ENCODE measurements around the gene RALGAPB.
"Not testable (repeated sequence)": the region's sequence is repeated elsewhere in the genome, so short reads cannot be mapped to it uniquely, and the experiment has no call there.

RALGAPB gene

DNA sequence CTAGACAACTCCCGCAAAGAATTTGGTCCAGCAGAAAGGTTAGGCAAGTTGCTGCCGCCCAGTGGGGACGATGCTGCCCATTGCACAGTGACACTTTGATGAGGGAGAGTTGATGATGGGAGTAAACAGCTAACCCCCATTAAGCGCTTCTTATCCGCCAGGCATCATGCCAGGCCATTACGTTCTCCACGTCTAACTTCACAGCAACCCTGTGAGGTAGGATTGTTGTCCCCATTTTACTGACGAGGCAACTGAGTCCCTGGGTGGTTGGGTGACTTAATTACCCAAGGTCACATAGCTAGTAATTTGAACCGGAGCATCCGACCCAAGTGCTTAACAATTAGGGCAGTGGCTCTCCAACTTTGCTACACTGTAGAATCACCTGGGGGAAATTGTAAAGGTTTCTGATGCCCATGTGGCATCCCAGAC lies 738 bp downstream of the RALGAPB start:
- DNase-seq, result peak in 2 of 10 donors; percentile 16 to 24
- intact Hi-C loops (cut with DNase I), result no loop called here

DNA sequence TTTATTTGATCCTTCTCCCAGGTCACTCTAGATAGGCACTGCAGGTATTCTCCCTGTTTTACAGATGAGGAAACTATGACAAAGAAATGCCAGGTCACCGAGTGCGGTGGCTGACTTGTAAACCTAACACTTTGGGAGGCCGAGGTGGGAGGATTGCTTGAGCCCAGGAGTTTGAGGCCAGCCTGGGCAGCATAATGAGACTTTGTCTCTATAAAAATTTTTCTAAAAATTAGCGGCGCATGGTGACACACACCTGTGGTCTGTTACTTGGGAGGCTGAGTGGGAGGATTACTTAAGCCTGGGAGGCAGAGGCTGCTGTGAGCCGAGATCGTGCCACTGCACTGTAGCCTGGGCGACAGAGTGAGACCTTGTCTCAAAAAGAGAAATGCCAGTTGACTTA lies 5.1 kb downstream of the RALGAPB start:
- DNase-seq, result no peak
- intact Hi-C loops (cut with DNase I), result no loop called here

- no peak for DNase-seq
- intact Hi-C loops (cut with DNase I), result no loop called here
Observed at GRCh38 chr20:38479596-38479995, 7.0 kb downstream of the RALGAPB start.

GRCh38 chr20:38485041-38485440 lies 12.4 kb downstream of the RALGAPB start:
- intact Hi-C loops (cut with DNase I), result no loop called here

DNA sequence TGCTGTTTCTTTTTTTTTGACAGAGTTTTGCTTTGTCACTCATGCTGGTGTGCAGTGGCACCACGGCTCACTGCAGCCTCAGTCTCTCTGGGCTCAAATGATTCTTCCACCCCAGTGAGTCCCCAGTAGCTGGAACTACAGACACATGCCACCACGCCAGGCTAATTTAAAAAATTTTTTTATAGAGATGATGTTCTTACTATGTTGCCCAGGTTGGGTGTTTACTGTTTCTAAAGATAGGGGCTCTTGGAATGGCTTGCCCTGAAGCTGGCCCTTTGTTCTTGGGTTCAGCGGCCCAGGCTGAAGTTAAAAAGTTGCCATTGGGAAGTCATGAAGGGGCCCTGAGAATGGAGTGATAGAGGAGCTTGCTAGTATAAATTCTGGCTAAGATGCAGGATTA lies 16.5 kb downstream of the RALGAPB start:
- no peak for DNase-seq
- intact Hi-C loops (cut with DNase I), result no loop called here

More at GRCh38 chr20:38485041-38485440, 12.4 kb downstream of the RALGAPB start:
- DNase-seq, result no peak

GRCh38 chr20:38497246-38497935 lies 24.7 kb downstream of the RALGAPB start:
- intact Hi-C loops (cut with DNase I), result no loop called here
- no peak for DNase-seq

DNA sequence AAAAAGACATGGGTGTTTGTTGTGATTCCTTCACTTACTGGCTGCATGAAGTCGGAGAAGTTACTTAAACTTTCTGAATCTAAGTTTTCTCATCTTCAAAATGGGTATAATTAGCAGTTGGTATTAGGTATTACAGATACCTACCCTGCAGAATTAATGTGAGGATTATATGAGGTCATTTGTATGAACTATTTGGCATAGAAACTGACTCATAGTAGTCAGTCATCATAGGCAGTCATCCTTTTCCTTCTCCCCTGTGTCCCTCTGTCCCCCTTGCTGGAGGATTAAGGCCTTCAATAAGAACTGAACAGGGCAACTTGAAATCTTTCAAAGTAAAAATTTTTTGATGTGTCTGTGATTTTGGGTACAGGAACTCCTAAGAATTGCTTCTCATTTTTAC lies 26.3 kb downstream of the RALGAPB start:
- intact Hi-C loops (cut with DNase I), result no loop called here
- no peak for DNase-seq

DNA sequence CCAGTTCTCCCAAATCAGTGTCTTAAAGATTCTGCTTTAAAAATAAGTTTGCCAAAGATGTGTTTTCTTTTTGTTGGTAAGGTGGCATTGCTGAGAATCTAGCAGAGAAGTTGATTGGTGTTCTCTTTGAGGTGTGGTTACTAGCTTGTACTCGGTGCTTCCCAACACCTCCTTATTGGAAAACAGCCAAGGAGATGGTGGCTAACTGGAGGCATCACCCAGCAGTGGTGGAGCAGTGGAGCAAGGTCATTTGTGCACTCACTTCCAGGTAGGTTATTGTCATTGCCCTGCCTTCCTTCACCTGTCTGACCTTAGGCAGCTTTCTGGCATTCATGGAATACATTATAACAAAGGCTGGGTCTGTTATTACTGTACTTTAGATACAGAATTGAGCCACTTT lies 26.7 kb downstream of the RALGAPB start:
- intact Hi-C loops (cut with DNase I), result no loop called here
- DNase-seq, result no peak

DNA sequence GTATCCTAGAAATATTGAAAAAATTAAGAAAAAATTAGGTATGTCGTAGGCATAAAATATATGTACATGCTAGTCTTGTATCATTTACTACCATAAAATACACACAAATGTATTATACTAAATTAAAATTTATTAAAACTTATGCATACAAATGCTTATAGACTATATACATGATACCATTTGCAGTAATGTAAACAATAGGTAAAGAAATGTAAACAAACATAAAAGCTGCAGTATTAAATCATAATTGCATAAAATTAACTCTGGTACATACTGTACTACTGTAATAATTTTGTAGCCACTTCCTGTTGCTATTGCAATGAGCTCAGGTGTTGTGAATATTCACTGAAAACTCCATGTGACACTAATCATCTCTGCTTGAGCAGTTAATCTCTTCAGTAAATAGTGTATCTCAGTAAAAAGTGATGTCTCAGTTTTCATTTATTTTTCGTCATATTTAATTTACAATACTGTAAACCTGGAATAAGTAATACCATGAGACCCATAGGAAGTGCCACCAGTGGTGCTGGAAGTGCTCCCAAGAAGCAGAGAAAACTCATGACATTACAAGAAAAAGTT lies 29.3 kb downstream of the RALGAPB start:
- no peak for DNase-seq
- intact Hi-C loops (cut with DNase I), result no loop called here

DNA sequence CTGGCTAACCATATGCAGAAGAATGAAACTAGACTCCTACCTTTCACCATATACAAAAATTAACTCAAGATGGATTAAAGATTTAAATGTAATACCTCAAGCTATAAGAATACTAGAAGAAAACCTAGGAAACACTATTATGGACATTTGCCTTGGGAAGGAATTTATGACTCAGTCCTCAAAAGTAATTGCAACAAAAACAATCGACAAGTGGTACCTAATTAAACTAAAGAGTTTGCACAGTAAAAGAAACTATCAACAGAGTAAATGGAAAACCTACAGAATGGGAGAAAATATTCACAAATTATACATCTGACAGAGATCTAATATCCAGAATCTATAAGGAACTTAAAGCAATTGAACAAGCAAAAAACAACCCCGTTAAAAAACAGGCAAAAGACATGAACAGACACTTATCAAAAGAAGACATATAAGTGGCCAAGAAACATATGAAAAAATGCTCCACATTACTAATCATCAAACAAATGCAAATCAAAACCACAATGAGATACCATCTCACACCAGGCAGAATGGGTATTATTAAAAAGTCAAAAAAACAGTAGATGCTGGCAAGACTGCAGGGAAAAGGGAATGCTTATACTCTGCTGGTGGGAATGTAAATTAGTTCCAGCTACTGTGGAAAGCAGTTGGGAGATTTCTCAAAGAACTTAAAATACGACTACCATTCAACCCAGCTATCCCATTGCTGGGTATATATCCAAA lies 31.9 kb downstream of the RALGAPB start:
- intact Hi-C loops (cut with DNase I), result no loop called here
- no peak for DNase-seq

DNA sequence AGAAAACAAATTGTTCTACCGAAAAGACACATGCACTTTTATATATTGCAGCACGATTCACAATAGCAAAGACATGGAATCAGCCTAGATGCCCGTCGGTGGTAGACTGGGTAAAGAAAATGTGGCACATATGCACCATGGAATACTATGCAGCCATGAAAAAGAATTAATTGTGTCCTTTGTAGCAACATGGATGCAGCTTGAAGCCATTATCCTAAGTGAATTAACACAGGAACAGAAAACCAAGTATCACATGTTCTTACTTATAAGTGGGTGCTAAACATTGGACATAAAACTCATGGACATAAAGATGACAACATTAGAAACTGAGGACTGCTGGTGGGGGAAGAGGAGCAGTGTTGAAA lies 32.4 kb downstream of the RALGAPB start:
- DNase-seq, result no peak
- intact Hi-C loops (cut with DNase I), result no loop called here

GRCh38 chr20:38511726-38512125 lies 39.1 kb downstream of the RALGAPB start:
- intact Hi-C loops (cut with DNase I), result not testable (repeated sequence)

DNA sequence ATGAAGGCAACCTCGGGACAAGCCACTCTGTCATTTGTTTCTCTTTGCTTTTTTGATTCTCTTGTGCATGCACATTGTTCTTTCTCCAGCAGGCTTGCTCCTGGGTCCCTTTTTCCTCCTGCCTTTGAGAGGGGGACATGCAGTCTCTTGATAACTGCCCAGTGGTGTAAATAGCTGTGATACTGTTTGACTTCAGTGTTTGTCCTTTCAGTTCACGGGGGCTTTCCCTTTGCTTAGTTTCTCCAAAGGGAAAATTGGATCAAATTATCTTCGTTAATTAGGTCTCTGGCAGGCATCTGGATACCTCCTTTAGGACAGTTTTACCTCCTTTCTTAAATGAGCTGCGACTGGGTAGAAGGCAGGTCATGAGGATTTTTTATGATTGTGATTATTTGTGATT lies 41.5 kb downstream of the RALGAPB start:
- intact Hi-C loops (cut with DNase I), result no loop called here
- no peak for DNase-seq

More at GRCh38 chr20:38511726-38512125, 39.1 kb downstream of the RALGAPB start:
- not testable (repeated sequence) for DNase-seq

DNA sequence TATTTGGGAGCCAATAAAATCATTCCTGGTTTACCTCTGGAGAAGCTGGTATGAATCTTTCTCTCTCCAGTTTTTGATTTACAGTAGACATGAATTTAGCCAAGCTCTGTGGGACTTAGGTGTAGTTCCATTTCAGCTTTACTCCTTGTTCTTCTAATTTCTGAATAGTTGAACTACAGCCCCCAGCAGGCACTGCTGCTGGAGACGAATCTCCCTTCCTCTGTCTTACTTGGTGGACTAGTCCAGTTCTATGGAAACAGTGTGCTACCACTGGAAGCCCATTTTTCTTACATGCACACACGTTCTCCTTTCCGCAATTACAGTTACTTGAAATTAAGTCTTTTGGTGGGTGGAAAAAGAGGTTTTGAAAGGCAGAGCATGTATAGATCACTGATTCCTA lies 42.3 kb downstream of the RALGAPB start:
- intact Hi-C loops (cut with DNase I), result no loop called here
- DNase-seq, result no peak

GRCh38 chr20:38515631-38516030 lies 43.0 kb downstream of the RALGAPB start:
- DNase-seq, result no peak

GRCh38 chr20:38519426-38519825 lies 46.8 kb downstream of the RALGAPB start:
- intact Hi-C loops (cut with DNase I), result no loop called here
- no peak for DNase-seq

More at GRCh38 chr20:38515631-38516030, 43.0 kb downstream of the RALGAPB start:
- intact Hi-C loops (cut with DNase I), result no loop called here

DNA sequence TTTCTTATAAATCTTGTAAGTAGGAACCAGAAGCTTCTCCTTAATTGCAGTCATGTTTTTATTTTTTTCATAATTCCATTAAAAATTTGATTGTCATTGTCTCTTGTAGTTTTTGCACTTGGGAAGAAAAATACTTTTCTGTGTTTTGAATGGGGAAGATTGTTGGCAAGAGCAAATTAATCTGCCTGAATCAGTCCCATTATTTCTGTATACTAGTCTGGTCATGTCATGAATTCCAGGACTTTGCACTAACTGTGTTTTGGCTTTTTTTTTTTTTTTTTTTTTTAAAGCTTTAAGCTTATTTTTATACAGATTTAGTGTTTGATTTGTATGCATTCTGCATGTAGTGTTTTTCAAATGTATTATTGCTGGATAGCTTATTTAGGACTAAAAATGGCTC lies 47.6 kb downstream of the RALGAPB start:
- intact Hi-C loops (cut with DNase I), result no loop called here
- no peak for DNase-seq

DNA sequence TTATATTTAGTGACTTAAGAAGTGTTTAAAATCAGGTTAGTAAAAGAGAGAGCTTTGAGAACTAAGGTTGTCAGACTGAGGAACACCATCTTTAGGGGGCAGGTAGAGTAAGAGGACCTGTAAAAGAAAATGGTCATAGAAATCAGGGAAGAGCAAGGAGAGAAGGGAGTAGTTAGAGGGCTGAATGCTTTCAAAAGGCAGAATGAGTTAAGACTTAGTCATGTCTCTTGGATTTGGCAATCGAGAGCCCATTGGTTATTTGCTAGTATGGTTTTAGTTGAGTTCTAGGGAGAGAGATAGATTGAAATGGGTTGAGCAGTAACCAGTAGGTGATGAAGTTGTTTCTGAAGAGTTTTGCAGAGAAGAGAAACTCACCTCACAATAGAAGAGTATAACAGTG lies 51.1 kb downstream of the RALGAPB start:
- no peak for DNase-seq

DNA sequence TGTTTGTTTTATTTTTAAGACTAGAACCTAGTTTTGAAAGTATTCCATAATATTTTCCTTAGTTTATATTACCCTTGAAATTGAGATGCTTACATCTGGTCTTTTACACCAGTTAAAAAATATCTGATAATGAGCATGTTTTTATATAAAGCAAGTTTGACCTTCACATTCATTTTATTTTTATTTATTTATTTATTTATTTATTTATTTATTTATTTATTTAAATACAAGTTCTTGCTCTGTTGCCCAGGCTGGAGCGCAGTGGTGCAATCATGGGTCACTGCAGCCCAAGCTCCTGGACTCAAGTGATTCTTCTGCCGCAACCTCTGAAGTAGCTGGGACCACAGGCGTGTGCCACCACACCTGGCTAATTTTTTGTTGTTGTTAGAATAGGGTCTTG lies 55.5 kb downstream of the RALGAPB start:
- intact Hi-C loops (cut with DNase I), result no loop called here
- no peak for DNase-seq

More for the DNA sequence above, 51.1 kb downstream of the RALGAPB start:
- intact Hi-C loops (cut with DNase I), result no loop called here

DNA sequence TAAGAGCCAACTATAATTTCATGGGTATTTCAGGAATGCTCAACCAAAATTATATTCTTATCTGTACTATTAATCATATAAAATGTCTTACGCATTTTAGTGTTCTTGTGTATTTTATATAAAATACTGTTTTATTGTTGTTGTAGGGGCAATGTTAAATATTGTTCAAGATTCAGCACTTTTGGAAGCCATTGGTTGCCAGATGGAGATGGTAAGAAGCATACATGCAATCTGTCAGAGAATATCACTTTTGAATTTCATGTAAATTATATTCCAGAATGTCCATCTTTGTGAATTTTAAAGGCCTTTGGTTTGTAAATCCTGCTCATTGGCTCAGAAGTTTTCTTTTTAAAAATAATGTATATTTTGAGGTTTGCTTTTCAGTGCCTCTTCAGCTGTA lies 58.4 kb downstream of the RALGAPB start:
- intact Hi-C loops (cut with DNase I), result no loop called here
- DNase-seq, result no peak

DNA sequence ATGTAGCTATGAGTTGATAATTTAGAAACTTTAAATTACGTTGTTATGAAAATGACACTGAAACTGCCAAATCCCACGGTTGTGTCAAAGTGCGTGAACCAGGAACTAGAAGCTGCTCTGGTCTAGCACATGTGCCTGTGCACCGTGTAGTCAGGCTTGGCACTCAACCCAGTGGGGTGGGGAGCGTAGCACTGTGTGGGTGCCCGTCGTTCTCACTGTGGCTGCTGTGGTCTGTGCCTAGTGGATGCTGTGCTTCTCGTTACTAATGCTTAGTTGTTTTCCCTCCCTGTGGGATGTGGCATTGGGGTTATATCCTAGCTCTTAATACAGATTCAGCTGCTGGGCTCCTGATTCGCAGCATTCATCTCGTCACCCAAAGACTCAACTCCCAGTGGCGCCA lies 62.1 kb downstream of the RALGAPB start:
- DNase-seq, result peak in 1 of 10 donors; percentile 81
- intact Hi-C loops (cut with DNase I), result no loop called here

DNA sequence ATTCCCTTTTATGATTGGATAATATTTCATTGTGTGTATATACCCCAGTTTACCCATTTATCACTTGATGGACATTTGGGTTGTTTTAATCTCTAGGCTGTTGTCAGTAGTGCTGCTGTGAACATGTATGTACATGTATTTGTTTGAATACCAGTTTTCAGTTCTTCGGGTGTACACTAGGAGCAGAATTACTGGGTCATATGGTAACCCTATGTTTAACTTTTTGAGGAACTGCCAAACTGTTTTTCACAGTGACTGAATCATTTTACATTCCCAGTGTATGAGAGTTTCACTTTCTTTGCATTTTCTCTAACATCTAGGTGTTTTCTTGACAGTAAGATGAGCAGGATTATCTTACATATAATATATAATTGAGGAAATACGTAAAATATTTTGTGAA lies 63.7 kb downstream of the RALGAPB start:
- DNase-seq, result no peak
- intact Hi-C loops (cut with DNase I), result no loop called here
